Neuronal stem cell (in vitro differentiated cells): ENCODE measurements around the gene TNC.

ENCODE experiments used
- DNase-seq: peaks from one replicate; pipeline ENCODE4 v3.0.0-alpha.2; 2013; ENCODE audit warnings: low spot score
- H2AFZ ChIP-seq: one replicate; pipeline ENCODE4 v1.6.1; 2013; ENCODE audit warnings: mild to moderate bottlenecking, low read length, inconsistent platforms
- H2AK5ac ChIP-seq: 2 replicates; pipeline ENCODE4 v1.6.1; 2013; ENCODE audit warnings: low read depth, mild to moderate bottlenecking, inconsistent platforms, low read length, moderate library complexity, mixed read lengths
- H2BK120ac ChIP-seq: 2 replicates; pipeline ENCODE4 v1.6.1; 2013; ENCODE audit warnings: low read depth, mild to moderate bottlenecking, inconsistent platforms, low read length, moderate library complexity, mixed read lengths
- H2BK12ac ChIP-seq: one replicate; pipeline ENCODE4 v1.6.1; 2013; ENCODE audit warnings: low read length, inconsistent platforms
- H2BK15ac ChIP-seq: 2 replicates; pipeline ENCODE4 v1.6.1; 2013; ENCODE audit warnings: mild to moderate bottlenecking, low read length, inconsistent platforms, mixed read lengths
- H2BK5ac ChIP-seq: one replicate; pipeline ENCODE4 v1.6.1; 2013; ENCODE audit warnings: inconsistent platforms, mild to moderate bottlenecking, low read length, moderate library complexity
- H3K14ac ChIP-seq: one replicate; pipeline ENCODE4 v1.6.1; 2013; ENCODE audit warnings: low read length, inconsistent platforms
- H3K18ac ChIP-seq: 2 replicates; pipeline ENCODE4 v1.6.1; 2013; ENCODE audit warnings: low read length, inconsistent platforms
- H3K23ac ChIP-seq: 2 replicates; pipeline ENCODE4 v1.6.1; 2013; ENCODE audit warnings: low read depth, mild to moderate bottlenecking, mixed read lengths, low read length, inconsistent platforms; ENCODE audit not compliant: poor library complexity
- H3K27ac ChIP-seq: replicated peaks from 3 replicates; pipeline ENCODE4 v1.5.1; 2013; ENCODE audit warnings: low read length, inconsistent platforms
- H3K27me3 ChIP-seq, 3 experiments: 2 replicates each; pipeline ENCODE4 v1.6.1; 2013; ENCODE audit warnings: low read length in 3 of 3, mild to moderate bottlenecking in 2 of 3, inconsistent platforms in 1 of 3, low read depth in 1 of 3, mixed read lengths in 1 of 3, moderate library complexity in 1 of 3; ENCODE audit not compliant: control insufficient read depth in 3 of 3, insufficient read depth in 3 of 3
- H3K36me3 ChIP-seq, 2 donors: replicated peaks in 1 of 2; 2 replicates each; pipeline ENCODE4 v1.6.1; 2013; ENCODE audit warnings: low read length in 2 of 2; ENCODE audit not compliant: control insufficient read depth in 2 of 2, insufficient read depth in 2 of 2
- H3K4ac ChIP-seq: 2 replicates; pipeline ENCODE4 v1.6.1; 2013; ENCODE audit warnings: inconsistent platforms, mild to moderate bottlenecking, low read length, moderate library complexity
- H3K4me1 ChIP-seq, 2 donors: 1 replicate in 1 of 2; 2 replicates in 1 of 2; pipeline ENCODE4 v1.6.1; 2013; ENCODE audit warnings: low read length in 2 of 2, low read depth in 1 of 2; ENCODE audit not compliant: control insufficient read depth in 2 of 2, insufficient read depth in 1 of 2
- H3K4me2 ChIP-seq: one replicate; pipeline ENCODE4 v1.6.1; 2013; ENCODE audit warnings: mild to moderate bottlenecking, low read length, inconsistent platforms; ENCODE audit not compliant: insufficient read depth, poor library complexity, severe bottlenecking
- H3K4me3 ChIP-seq, 2 donors: 2 replicates each; pipeline ENCODE4 v1.5.1; 2013; ENCODE audit warnings: low read length in 2 of 2, mild to moderate bottlenecking in 2 of 2, inconsistent platforms in 1 of 2, moderate library complexity in 1 of 2
- H3K79me1 ChIP-seq: one replicate; pipeline ENCODE4 v1.6.1; 2013; ENCODE audit warnings: low read depth, mild to moderate bottlenecking, inconsistent platforms, low read length, moderate library complexity
- H3K9ac ChIP-seq: one replicate; pipeline ENCODE4 v1.6.1; 2013; ENCODE audit warnings: mild to moderate bottlenecking, low read depth, low read length, inconsistent platforms; ENCODE audit not compliant: poor library complexity
- H3K9me3 ChIP-seq, 2 donors: replicated peaks in 1 of 2; 2 replicates each; pipeline versions ENCODE3 to v1.6.1; 2013; ENCODE audit warnings: low read length in 2 of 2, mild to moderate bottlenecking in 2 of 2, inconsistent platforms in 1 of 2, low read depth in 1 of 2, mixed read lengths in 1 of 2, moderate library complexity in 1 of 2; ENCODE audit not compliant: control insufficient read depth in 2 of 2, insufficient read depth in 1 of 2
- H4K8ac ChIP-seq: one replicate; pipeline ENCODE4 v1.6.1; 2013; ENCODE audit warnings: low read depth, mild to moderate bottlenecking, inconsistent platforms, low read length, moderate library complexity
- H4K91ac ChIP-seq: one replicate; pipeline ENCODE4 v1.6.1; 2013; ENCODE audit warnings: low read length, low read depth, mild to moderate bottlenecking, inconsistent platforms; ENCODE audit not compliant: poor library complexity
- WGBS, 2 donors: extraction: QIAGEN DNeasy Blood & Tissue Kit; methylation state at CpG; one replicate each; pipeline ENCODE4 v1.1.7; 2013; ENCODE audit warnings: missing lambda C conversion rate in 2 of 2, mixed read lengths in 1 of 2; ENCODE audit not compliant: insufficient read length in 2 of 2, insufficient replicate concordance in 1 of 2; ENCODE audit errors: extremely low coverage in 2 of 2; 5-methylcytosine and 5-hydroxymethylcytosine counted together

Gene TNC

GRCh38 chr9:115146581-115147021 lies 28.6 kb upstream of the TNC start:
- no peaks in the 10 kb centered on the region for H3K9me3 ChIP-seq
- H2BK5ac ChIP-seq = no peak overlapping the region
- H3K79me1 ChIP-seq = no peaks in the 10 kb centered on the region
- no peak overlapping the region for H2BK120ac ChIP-seq
- H3K4me3 ChIP-seq = no peak overlapping the region
- no peak overlapping the region for H2AFZ ChIP-seq
- H3K14ac ChIP-seq = no peak overlapping the region
- no peak overlapping the region for H3K4ac ChIP-seq
- no peak overlapping the region for H3K18ac ChIP-seq
- H2BK15ac ChIP-seq = no peak overlapping the region
- WGBS, 2 donors = no CpG with 5 or more reads among the region's 4 CpGs
- peaks cover 1 to 2% of the 10 kb centered on the region in 2 donors for H3K4me1 ChIP-seq
- no peak for DNase-seq
- no peak overlapping the region for H4K8ac ChIP-seq
- H2BK12ac ChIP-seq = no peak overlapping the region
- H3K23ac ChIP-seq = no peak overlapping the region
- no peak overlapping the region for H4K91ac ChIP-seq
- H3K27ac ChIP-seq = no peak overlapping the region
- H3K4me2 ChIP-seq = no peak overlapping the region
- peaks cover 0 to 3% (median 0%) of the 10 kb centered on the region in 3 experiments for H3K27me3 ChIP-seq
- no peaks in the 10 kb centered on the region for H3K36me3 ChIP-seq
- H3K9ac ChIP-seq = no peak overlapping the region
- no peak overlapping the region for H2AK5ac ChIP-seq

- Histone ChIP-seq H3K9ac (no peak overlapping the region), H2BK120ac (no peak overlapping the region), H3K23ac (no peak overlapping the region), H3K79me1 (no peaks in the 10 kb centered on the region), H3K9me3 (no peaks in the 10 kb centered on the region), H3K18ac (no peak overlapping the region), H4K8ac (no peak overlapping the region), H3K36me3 (no peaks in the 10 kb centered on the region), H3K27ac (no peak overlapping the region), H2AK5ac (no peak overlapping the region), H2BK5ac (no peak overlapping the region), H2BK15ac (no peak overlapping the region), H3K4me2 (no peak overlapping the region), H2BK12ac (no peak overlapping the region), H3K4me3 (no peak overlapping the region), H2AFZ (no peak overlapping the region), H3K4ac (no peak overlapping the region), H3K4me1 (peaks cover 1 to 2% of the 10 kb centered on the region in 2 donors), H3K14ac (no peak overlapping the region), H4K91ac (peak overlapping the region; percentile 12), H3K27me3 (peaks cover 0 to 3% (median 0%) of the 10 kb centered on the region in 3 experiments)
- DNase-seq = no peak
- WGBS, 2 donors = no CpG with 5 or more reads among the region's 2 CpGs
Measured at GRCh38 chr9:115144706-115145105, 26.7 kb upstream of the TNC start.

DNA sequence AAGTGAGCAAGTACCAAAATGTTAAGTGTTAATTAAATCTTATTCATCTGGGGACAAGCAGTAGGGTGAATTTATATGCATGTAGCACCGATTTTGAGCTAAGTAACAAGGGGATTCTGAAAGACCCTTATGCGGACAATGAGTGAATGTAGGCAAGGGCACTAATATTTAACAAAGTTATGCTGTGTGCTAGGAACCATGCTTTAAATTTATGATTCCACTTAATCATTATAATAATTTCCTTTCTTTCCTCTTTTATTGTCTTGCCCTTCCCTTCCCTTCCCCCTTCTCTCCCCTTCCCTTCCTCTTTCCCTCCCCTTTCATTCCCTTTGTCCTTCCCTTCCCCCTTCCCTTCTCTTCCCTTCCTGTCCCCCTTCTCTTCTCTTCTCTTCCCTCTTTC lies 25.7 kb upstream of the TNC start:
- H3K4me2 ChIP-seq = no peak overlapping the region
- DNase-seq = no peak
- H4K8ac ChIP-seq = no peak overlapping the region
- no peaks in the 10 kb centered on the region for H3K36me3 ChIP-seq
- no peak overlapping the region for H3K14ac ChIP-seq
- H2BK15ac ChIP-seq = no peak overlapping the region
- H2BK5ac ChIP-seq = no peak overlapping the region
- H2BK120ac ChIP-seq = no peak overlapping the region
- H3K9me3 ChIP-seq = no peaks in the 10 kb centered on the region
- H3K27me3 ChIP-seq = peaks cover 0 to 3% (median 0%) of the 10 kb centered on the region in 3 experiments
- H3K4me3 ChIP-seq = no peak overlapping the region
- H2BK12ac ChIP-seq = no peak overlapping the region
- no peak overlapping the region for H3K9ac ChIP-seq
- no peak overlapping the region for H3K27ac ChIP-seq
- no peak overlapping the region for H3K18ac ChIP-seq
- no peak overlapping the region for H3K23ac ChIP-seq
- no peak overlapping the region for H2AFZ ChIP-seq
- H3K4ac ChIP-seq = no peak overlapping the region
- H2AK5ac ChIP-seq = no peak overlapping the region
- no peaks in the 10 kb centered on the region for H3K79me1 ChIP-seq
- WGBS, 2 donors = no CpG with 5 or more reads among the region's 2 CpGs
- H4K91ac ChIP-seq = no peak overlapping the region
- H3K4me1 ChIP-seq = peaks cover 1 to 2% of the 10 kb centered on the region in 2 donors

- H3K36me3 ChIP-seq = no peaks in the 10 kb centered on the region
- H3K27me3 ChIP-seq = peaks cover 0 to 3% (median 0%) of the 10 kb centered on the region in 3 experiments
- no peak overlapping the region for H3K4me3 ChIP-seq
- peaks cover 1 to 2% of the 10 kb centered on the region in 2 donors for H3K4me1 ChIP-seq
- H2BK12ac ChIP-seq = no peak overlapping the region
- H2BK15ac ChIP-seq = no peak overlapping the region
- no peaks in the 10 kb centered on the region for H3K9me3 ChIP-seq
- H3K18ac ChIP-seq = no peak overlapping the region
- H3K4me2 ChIP-seq = no peak overlapping the region
- no peak for DNase-seq
- no peak overlapping the region for H4K91ac ChIP-seq
- no CpG with 5 or more reads among the region's 6 CpGs for WGBS, 2 donors
- H2AFZ ChIP-seq = no peak overlapping the region
- H3K27ac ChIP-seq = no peak overlapping the region
- no peak overlapping the region for H2BK120ac ChIP-seq
- H3K23ac ChIP-seq = no peak overlapping the region
- no peak overlapping the region for H3K14ac ChIP-seq
- no peak overlapping the region for H3K9ac ChIP-seq
- no peak overlapping the region for H3K4ac ChIP-seq
- H4K8ac ChIP-seq = no peak overlapping the region
- no peak overlapping the region for H2BK5ac ChIP-seq
- no peaks in the 10 kb centered on the region for H3K79me1 ChIP-seq
- H2AK5ac ChIP-seq = no peak overlapping the region
Measured at GRCh38 chr9:115142517-115143270, 24.7 kb upstream of the TNC start.
